Right ventricle myocardium inferior (tissue), 1 donor: ENCODE results near the gene MAPK4. TPM values are rescaled to one million over a fixed set of nuclear protein-coding genes. Genes with fewer than 3 reads are reported as not detected.

Source experiments
- ATAC-seq: fragments of 200-7000 bp; cut with Tn5 transposase; one replicate; pipeline ENCODE4 v1.9.1; 2020; ENCODE audit warnings: mild to moderate bottlenecking, moderate library complexity
- DNase-seq: peaks from one replicate; pipeline ENCODE4 v3.0.0; 2021; ENCODE audit errors: missing footprints
- intact Hi-C: fragments of 100-400 bp; cut with DNase I; formaldehyde crosslinking; loops from one replicate; pipeline ENCODE4 v1.11.0; 2022
- total RNA-seq: library from RNA; stranded (reverse); fragmentation: NEBNext Ultra II Directional; extraction: Animal tissue kit (Norgen Biotek cat#: 25700); gene quantifications from one replicate; pipeline ENCODE4 v1.2.1, GENCODE V29; 2021
- donor health status: DM: no; HTN: yes; CAD: no; lungs with severe emphysema.

Gene MAPK4
- total RNA-seq, 1 donor from 2014 or later, result 34.1 TPM

DNA sequence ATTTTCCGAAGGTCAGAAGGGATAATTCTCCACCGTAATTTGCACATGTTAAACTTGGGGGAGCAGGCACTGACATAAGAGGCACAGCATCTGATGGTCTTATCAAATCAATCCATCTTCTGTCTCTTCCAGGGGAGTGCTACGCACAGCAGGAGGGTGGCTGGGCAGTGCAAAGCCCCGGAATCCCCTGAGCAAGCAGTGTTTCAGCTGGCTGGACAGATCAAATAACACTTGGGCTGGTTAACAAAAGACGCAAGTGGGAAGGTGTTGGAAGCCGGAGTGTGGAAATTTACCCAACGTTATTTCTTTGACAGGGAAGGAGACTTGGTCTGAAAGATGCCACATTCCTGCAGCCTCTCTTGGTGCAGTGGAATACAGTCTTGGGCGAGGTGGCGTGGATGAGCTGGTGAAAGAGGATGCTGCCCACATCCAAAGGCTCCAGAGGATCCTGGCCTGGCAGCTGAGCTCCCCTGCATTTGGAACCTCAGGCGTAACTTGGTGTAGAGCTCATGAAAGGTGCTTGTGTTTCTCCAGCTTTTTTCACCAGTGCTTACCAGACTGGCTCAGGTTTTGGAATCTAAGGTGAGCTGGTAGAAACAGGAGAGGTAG lies 103.0 kb downstream of the MAPK4 start:
- ATAC-seq, result no peak
- no peak for DNase-seq
- intact Hi-C loops, result no loop called here

DNA sequence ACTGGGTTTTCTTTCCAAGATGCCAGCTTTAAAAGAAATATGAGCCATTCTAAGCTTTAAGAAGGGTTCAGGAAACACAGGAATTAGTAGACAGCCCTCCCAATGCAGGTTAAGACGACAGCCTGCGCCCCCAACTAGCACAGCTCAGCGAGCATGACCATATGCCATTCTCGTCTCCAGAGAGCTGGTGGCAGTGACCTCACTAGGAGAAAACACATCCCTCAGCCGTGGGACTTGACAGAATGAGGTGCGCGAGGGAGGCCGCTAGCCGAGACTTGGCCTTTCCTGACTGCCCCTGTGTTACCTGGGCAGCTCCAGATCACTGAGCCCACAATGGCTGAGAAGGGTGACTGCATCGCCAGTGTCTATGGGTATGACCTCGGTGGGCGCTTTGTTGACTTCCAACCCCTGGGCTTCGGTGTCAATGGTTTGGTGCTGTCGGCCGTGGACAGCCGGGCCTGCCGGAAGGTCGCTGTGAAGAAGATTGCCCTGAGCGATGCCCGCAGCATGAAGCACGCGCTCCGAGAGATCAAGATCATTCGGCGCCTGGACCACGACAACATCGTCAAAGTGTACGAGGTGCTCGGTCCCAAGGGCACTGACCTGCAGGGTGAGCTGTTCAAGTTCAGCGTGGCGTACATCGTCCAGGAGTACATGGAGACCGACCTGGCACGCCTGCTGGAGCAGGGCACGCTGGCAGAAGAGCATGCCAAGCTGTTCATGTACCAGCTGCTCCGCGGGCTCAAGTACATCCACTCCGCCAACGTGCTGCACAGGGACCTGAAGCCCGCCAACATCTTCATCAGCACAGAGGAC lies 103.9 kb downstream of the MAPK4 start:
- intact Hi-C loops, result no loop called here

DNA sequence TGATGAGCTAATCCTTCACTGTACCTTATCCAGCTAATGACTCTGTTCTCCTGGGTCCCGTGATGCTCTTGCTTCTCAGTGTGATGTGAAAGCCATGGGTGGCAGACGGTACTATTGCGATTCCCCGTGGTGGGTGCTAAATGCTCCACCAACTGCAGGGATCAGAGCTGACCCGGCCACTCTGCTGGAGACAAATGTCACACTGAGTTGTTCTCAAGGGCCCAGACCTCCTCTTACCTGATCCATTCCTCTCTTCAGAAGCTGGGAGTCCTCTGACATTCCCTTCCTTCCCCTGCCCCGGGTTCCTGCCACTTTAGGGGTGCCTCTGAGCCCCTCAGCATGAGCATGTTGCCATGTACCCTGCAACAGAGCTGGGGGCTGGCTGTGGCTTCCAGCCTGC lies 105.1 kb downstream of the MAPK4 start:
- intact Hi-C loops, result loop anchor here (5.0 kb wide), 1 partner anchor 62 kb away; no protein-coding TSS in a partner anchor
- ATAC-seq (no peak), DNase-seq (no peak)

More for the DNA sequence above, 103.9 kb downstream of the MAPK4 start:
- no peak for DNase-seq
- no peak for ATAC-seq

DNA sequence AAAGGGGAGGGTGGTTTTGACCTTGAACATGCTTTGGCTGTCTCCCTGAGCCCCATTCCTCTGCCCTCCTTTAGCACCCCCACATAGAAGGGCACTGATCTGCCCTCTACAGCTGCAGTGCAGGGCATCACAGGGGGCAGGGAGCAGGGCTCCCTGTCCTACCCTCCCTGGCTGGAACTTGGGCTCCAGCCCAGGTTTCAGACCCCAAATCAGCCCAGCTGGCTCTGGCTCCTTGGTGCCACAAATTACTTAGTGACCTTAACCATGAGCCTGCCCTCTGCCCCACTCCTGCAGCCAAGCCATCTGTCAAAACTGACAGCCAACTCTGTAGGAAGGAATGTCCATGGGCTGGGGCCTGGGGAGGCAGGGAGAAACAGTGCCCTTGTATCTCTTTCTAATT lies 105.6 kb downstream of the MAPK4 start:
- ATAC-seq, result peak; percentile 89
- intact Hi-C loops, result loop anchor here (5.0 kb wide), 1 partner anchor 62 kb away; no protein-coding TSS in a partner anchor
- DNase-seq, result peak; percentile 80

DNA sequence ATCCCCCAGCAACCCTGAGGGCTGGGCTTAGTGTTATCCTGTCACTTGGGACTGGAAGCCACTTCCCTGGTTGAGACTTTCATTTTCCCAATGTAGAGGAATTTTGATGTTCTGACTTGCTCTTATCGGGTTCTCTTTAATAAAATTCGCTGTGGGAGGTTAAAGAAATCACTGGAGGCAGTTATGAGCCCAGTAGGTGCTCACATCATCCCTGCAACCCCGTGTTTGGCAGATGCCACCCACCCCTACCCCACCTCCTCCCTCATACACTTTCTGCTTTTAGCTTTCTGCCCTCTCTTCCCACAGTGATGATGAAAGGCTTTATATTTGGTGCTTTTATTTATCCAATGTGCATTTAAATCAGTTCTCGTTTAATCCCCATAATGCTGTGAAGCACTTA lies 106.6 kb downstream of the MAPK4 start:
- DNase-seq (no peak), ATAC-seq (no peak)
- intact Hi-C loops, result loop anchor here (5.0 kb wide), 1 partner anchor 61 kb away; no protein-coding TSS in a partner anchor

DNA sequence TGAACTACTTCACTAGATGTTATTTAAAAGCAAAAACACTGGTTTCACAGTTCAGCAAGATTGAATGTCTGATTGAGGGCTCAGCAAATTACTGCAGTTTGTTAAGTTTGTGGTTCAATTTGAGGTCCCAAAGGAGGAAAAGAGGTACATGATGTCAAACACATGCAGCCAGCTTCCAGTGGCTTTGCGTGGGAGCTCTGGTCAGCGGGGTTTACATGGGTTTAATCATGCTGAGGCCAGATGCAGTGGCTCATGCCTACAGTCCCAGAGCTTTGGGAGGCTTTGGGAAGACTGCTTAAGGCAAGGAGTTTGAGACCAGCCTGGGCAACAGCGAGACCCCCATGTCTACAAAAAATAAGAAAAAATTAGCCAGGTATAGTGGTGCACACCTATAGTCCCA lies 111.5 kb downstream of the MAPK4 start:
- ATAC-seq (no peak), DNase-seq (no peak)
- intact Hi-C loops, result no loop called here

DNA sequence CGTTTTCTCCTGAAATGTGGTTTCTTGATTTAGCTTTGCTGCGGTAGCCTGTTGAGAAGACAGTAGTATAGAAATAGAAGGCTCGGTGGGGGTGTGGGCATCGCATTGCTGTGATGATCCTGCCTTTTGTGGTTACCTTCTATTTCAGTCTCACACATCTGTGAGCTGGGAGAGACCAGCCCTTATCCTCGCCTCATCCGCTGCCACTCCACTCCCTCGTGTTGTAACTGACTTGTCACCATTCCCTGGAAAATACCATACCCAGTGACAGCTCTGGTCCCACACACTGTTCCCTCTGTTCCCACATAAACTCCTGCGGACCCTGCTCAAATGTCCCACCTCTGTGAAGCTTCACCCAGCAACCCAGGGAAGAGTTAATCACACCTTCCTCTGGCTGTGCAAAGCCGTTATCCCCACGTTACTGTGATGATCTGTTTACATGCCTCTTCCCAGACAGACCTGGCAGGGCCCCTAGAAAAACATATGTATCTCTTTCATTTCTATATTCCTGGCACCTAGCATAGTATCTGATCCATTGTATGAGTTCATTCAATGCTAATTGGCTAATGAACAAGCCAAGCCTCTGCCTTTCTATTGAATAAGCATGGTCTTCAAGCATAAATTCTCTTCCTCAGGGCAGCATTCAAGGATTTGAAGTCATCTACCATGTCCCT lies 114.6 kb downstream of the MAPK4 start:
- DNase-seq (no peak), ATAC-seq (peak; percentile 89)
- intact Hi-C loops, result no loop called here

DNA sequence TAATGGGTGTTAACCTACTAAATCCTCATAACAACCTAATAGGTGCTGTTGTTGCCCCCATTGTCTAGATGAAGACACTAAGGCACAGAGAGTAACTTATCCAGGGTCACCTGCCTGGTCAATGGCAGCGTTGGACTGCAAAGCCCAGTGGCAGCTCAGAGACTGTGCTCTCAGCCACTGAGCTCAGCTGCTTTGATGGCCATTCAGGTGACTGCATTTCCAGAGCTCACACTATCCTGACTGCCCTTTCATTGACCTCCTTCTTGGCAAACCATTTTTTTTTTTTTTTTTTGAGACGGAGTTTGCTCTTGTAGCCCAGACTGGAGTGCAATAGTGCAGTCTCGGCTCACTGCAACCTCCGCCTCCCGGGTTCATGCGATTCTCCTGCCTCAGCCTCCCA lies 115.2 kb downstream of the MAPK4 start:
- ATAC-seq, result peak; percentile 34
- DNase-seq, result no peak
- intact Hi-C loops, result no loop called here

DNA sequence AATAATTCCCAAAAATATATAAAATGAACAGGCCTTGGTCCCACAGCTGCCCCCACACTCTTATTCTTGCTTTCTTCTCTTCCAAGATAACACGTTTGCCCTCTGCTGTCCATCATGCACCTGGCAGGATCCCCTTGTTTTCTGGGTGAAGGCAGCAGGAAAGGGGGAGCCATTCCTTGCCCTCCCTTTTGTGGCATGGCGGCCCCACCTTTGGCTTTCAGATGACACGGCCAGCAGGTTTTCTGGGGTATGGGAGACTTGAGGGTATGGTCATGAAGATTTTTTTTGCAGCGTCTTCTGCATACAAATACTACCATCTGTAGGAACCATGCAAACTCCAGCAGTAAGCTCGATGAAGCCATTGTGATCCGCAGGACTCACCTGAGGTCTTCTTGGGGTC lies 118.8 kb downstream of the MAPK4 start:
- ATAC-seq, result no peak
- no peak for DNase-seq
- intact Hi-C loops, result no loop called here

DNA sequence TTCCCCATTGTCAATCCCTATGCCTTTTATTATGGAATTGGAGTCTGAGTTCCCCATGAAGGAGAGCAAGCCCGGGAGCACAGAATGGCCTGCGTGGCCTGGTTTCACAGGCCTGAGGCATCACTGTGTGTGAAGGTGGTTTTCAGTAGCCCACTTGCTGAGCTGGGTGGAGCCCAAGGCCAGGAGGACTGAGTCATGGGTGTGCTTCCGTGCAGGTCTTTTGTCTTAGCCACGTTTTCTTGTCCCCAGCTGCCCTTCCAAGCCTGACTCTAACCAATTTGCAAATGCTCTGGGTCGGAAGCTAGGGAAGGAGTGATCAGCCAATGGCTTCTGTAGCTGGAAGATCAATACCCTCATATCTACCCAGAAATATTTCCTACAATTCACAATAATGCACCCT lies 119.2 kb downstream of the MAPK4 start:
- DNase-seq, result no peak
- no peak for ATAC-seq
- intact Hi-C loops, result no loop called here

DNA sequence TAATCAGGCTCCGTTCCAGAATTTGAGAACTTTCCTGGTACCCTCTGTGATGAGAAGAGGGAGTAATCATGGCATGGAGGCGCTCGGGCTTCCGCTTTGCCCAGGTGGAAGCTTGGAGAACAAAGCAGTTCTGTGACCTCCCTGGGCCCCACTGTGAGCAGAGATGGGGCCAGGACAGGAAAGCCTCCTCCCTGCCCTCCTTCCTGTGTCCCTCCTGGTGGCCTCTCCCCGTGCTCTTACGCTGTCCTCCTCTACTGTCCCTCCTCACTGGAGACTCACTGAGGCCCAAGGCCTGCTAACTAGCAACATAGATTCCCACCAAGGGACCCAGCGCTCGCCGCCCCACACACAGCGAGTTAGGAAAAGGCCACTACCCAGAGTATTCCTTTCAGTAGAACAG lies 119.8 kb downstream of the MAPK4 start:
- intact Hi-C loops, result no loop called here
- ATAC-seq (no peak), DNase-seq (no peak)

DNA sequence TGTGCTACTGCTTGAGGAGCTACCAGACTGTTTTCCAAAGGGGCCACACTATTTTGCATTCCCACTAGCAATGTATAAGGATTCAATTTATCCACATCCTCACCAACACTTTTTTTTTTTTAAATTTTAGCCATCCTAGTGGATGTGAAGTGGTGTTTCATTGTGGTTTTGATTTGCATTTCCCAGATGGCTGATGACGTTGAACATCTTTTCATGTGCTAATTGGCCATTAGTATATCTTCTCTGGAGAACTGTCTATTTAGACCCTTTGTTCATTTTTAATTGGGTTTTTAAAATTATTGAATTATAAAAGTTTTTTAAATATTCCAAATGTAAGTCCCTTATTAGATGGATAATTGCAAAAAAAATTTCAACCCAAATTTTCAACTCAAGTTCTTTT lies 121.1 kb downstream of the MAPK4 start:
- ATAC-seq (no peak), DNase-seq (no peak)
- intact Hi-C loops, result no loop called here

DNA sequence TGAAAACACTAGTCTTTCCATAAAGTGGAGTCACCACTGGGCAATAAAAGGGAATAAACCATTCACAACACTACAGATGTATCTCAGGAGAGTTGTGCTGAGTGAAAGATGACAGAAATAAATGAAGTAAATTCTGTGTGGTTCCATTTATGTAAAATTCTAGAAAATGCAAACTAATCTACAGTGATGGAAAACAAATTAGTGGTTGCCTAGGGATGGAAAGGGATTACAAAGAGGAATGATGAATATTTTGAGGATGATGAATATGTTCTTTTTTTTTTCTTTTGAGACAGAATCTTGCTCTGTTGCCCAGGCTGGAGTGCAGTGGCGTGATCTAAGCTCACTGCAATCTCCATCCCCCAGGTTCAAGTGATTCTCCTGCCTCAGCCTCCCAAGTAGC lies 123.0 kb downstream of the MAPK4 start:
- intact Hi-C loops, result no loop called here
- no peak for ATAC-seq

DNA sequence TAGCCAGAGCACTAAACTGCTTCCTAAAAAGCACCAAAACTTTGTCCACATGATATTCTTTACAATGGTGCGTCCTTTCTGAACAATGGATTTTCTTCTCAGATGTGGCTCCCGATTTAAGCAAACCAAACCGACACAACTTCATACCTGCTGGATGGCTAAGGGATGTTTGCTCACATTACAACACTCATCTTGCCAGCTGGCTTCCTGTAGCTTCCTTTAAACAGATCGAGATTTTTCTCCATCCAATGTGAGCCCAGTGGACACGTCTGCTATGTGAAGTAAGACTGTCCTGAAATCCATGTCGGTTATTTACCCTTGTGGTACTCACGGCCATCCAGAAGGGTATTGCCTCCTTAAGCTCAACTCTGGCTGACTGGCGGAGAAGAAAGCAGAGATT lies 126.5 kb downstream of the MAPK4 start:
- intact Hi-C loops, result no loop called here
- DNase-seq, result no peak
- ATAC-seq, result no peak

More for the DNA sequence above, 123.0 kb downstream of the MAPK4 start:
- DNase-seq, result no peak

DNA sequence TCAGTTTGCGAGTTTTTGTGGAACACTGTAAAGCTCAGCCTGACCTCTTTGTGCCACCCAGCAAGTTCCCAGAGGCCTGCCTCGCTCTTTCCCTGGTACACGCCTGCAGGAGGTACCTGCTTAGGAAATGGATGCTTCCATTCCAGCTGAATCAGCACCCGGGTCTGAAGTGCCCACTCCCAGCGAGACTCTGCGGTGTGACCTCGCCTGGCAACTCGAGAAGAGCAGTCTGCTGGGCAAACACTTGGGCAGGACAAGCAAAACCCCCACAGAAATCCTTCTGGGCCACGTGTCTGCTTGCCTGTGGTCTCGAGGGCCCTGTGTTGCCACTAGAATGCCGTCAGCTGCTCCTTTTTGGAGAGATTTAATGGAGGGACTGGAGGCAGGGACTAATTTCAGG lies 127.6 kb downstream of the MAPK4 start:
- intact Hi-C loops, result no loop called here

DNA sequence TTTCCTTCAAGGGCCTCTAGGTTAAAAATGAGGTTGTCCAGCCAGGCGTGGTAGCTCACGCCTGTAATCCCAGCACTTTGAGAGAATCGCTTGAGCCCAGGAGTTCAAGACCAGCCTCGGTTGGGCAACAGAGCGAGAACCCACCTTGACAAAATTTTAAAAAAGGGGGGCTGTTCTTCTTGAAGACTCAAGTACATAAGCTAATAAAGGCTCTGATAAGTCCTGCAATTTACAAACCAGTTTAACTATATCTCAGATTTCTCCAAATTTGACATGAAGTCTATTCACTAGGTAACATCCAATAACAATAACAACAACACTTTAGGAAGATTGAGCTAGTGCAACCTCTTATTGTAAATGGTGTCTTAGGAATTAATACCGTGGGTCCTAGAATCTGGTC lies 129.7 kb downstream of the MAPK4 start:
- ATAC-seq (no peak), DNase-seq (no peak)
- intact Hi-C loops, result no loop called here

More for the DNA sequence above, 127.6 kb downstream of the MAPK4 start:
- DNase-seq, result no peak
- no peak for ATAC-seq

DNA sequence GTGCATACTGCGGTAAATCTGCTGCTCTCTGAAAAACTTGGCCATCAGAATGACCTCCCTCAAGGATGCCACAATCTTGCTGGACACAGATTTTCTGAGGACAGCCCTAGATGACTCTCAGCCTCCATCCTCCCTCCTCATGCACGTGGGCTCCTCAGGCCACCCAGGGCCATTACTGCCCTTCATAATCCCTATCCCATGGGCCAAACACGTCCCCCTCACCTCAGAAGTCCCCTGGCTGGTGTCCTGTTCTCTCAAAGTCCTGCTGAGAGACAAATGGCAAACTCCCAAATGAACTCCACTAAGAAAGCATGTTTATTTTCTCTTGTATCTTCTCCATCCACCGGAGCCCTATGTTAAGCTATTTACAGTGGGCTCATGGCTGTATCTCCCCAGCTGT lies 134.3 kb downstream of the MAPK4 start:
- DNase-seq (no peak), ATAC-seq (peak; percentile 51)
- intact Hi-C loops, result no loop called here

DNA sequence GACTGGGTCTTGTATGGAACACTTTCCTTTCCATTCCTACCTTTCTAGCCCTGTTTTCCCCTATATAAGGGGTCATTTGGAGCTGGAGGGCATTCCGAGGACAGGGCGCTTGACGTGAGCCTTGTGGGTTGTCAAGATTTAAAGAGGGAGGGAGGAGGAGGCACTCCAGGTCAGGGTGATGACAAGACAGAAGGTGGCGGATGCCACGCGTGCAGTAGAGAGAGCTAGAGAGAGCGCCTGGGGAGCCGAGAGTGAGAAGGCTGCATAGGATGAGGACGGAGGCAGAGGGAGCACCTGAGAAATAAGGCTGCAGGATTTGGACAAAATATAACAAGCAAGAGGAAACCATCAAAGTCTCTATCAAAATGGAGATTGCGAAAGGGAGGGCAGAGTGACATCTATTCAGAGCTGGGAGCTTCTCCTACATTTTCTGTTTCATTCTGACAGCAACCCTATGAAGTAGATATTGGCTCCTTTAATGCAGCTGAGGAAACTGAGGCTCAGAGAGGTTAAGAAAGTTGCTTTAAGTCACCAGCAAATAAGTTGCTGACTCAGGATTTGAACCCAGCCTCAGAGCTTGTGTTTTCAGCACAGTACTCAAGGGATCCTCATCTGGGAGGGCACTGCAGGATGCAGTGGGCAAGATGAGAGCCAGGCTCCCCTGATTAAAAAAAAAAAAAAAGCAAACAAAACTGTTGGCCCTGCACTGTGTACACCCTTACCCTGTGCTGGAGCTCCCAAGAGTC lies 135.7 kb downstream of the MAPK4 start:
- ATAC-seq (peak; percentile 78), DNase-seq (no peak)

DNA sequence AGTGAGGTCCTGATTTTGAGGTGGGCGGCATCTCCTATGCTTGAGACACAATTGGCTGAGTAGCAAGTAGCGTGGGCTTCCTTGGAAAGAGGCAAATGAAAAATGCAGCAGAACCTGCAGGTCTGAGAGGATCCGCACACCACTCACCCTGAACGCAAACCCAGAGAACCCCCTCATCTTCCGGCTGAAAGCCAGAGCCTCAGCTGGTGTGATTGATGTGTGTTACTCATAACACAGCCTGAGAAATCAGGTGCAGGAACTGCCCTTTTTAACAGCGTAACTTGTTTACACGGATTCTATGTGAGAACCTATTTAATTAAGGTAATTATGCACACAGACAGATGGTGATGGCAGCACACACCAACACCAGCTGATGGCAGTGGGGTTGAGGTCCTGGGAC lies 136.5 kb downstream of the MAPK4 start:
- DNase-seq, result no peak
- intact Hi-C loops, result no loop called here
- ATAC-seq, result no peak

More for the DNA sequence above, 135.7 kb downstream of the MAPK4 start:
- intact Hi-C loops, result no loop called here
